Measurements from ENCODE around the gene SLC22A2. TPM values are rescaled to one million over a fixed set of nuclear protein-coding genes. Genes with fewer than 3 reads are reported as not detected.
"Not testable (repeated sequence)": the region's sequence is repeated elsewhere in the genome, so short reads cannot be mapped to it uniquely, and the experiment has no call there.

SLC22A2 gene
- not detected for total RNA-seq
- long read RNA-seq, result 0 reads

DNA sequence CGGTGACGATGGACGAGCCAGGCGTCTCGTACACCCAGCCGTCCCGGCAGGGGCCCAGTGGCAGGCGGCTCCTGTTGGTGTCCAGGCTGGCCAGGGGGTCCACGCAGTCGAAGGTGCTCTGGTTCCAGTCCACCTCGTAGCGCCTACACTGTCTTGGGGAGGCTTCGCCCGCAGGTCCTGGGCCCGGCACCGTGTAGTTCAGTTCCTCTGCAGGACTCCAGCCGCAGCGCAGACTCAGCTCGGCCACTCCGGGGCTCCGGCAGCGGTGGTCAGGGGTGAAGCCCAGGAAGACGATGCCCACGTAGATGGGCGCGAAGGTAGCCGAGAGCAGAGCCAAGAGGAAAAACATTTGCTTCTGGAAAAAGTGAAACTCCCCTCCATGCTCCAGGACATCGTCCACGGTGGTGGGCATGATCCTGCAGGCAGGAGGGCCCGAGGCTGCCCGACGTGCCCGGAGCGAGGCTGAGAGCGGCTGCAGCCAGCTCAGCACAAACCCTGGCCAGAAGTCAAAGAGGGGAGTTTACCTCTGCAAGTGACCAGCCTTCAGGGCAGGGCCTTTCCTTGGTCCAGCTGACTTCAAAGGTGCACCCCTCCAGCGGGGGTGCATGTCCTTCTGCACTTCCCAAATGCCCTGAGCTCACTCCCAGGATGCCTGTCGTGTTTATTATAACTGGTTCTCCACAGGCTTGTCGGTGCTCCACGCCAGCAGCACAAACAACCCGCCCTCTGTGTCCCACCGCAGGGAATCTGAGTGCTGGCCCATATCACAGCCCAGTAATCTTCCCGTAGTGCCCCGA, at the start of gene SLC22A2:
SLC22A2 (minus strand) TSS at position 476 of the 797 bp plus-strand sequence; CDS start at position 412, 64 bp downstream.
- TF ChIP-seq CTCF (IDR thresholded peaks at IDR 0.05; ENCODE audit: borderline replicate concordance), result no peak

GRCh38 chr6:160305926-160306713, 47.5 kb upstream of the SLC22A2 start:
- no peak for TF ChIP-seq CTCF (IDR thresholded peaks at IDR 0.05; ENCODE audit: borderline replicate concordance)
- intact Hi-C loops (cut with micrococcal nuclease), result no loop called here

More for the DNA sequence above, at the start of gene SLC22A2:
- Histone ChIP-seq H3K9me3 (replicated peaks) (no peaks in the 10 kb centered on the region), H3K27me3 (ENCODE audit: low read depth) (peaks cover 66% of the 10 kb centered on the region), H3K4me3 (no peak within 1 kb of the TSS), H3K27ac (replicated peaks) (no peak within 1 kb of the TSS), H3K4me1 (no peaks in the 10 kb centered on the region), H3K36me3 (no peaks in the 10 kb centered on the region)
- intact Hi-C loops (cut with micrococcal nuclease), result no loop called here
- no peak for DNase-seq

DNA sequence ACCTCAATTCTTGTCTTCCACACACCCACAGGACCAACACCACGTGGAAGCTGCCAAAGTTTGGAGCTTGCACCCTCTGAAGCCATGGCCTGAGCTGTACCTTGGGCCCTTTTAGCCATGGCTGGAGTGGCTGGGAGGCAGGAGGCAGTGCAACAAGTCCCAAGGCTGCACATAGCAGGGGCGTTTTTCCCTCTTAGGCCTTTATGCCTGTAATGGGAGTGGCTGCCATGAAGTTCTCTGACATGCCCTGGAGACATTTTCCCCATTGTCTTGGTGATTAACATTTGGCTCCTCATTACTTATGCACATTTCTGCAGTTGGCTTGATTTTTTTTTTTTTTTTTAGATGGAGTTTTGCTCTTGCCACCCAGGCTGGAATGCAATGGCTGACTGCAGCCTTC, 45.2 kb upstream of the SLC22A2 start:
- intact Hi-C loops (cut with micrococcal nuclease), result no loop called here
- DNase-seq, result no peak
- TF ChIP-seq CTCF (IDR thresholded peaks at IDR 0.05; ENCODE audit: borderline replicate concordance), result no peak
- H3K27ac ChIP-seq (replicated peaks), result no peak overlapping the region
- no peak overlapping the region for H3K4me3 ChIP-seq
- no peaks in the 10 kb centered on the region for H3K4me1 ChIP-seq
- peaks cover 8% of the 10 kb centered on the region for H3K9me3 ChIP-seq (replicated peaks)
- H3K27me3 ChIP-seq (ENCODE audit: low read depth), result peaks cover 7% of the 10 kb centered on the region
- H3K36me3 ChIP-seq, result no peaks in the 10 kb centered on the region

More at GRCh38 chr6:160305926-160306713, 47.5 kb upstream of the SLC22A2 start:
- no peak overlapping the region for H3K4me3 ChIP-seq
- DNase-seq, result no peak
- H3K9me3 ChIP-seq (replicated peaks), result peaks cover 31% of the 10 kb centered on the region
- H3K36me3 ChIP-seq, result no peaks in the 10 kb centered on the region
- no peaks in the 10 kb centered on the region for H3K4me1 ChIP-seq
- peaks cover 7% of the 10 kb centered on the region for H3K27me3 ChIP-seq (ENCODE audit: low read depth)
- H3K27ac ChIP-seq (replicated peaks), result no peak overlapping the region

DNA sequence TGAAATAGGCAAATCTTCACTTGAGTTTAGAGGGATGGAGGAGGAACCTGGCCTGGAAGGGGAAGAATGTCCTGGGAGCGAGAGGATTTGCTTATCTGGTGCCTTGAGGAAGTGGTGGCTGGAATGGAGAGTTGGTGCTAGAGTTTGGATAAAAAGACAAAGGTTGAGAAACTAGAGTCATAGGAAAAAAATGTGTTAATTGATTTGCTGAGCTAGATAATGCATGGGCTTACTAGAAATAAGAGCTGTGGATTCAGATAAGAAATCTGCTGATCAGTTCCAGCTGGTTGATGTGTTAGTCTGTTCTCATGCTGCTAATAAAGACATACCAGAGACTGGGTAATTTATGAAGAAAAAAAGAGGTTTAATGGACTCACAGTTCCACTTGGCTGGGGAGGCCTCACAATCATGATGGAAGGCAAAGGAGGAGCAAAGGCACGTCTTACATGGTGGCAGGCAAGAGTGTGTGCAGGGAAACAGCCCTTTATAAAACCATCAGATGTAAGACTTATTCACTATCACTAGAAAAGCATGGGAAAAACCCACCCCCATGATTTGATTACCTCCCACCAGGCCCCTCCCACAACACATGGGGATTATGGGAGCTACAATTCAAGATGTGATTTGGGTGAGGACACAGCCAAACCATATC, 43.9 kb upstream of the SLC22A2 start:
- H3K4me1 ChIP-seq; H3K27ac ChIP-seq (replicated peaks); H3K9me3 ChIP-seq (replicated peaks); H3K36me3 ChIP-seq; intact Hi-C loops (cut with micrococcal nuclease); DNase-seq; H3K4me3 ChIP-seq; H3K27me3 ChIP-seq (ENCODE audit: low read depth): not testable (repeated sequence)

GRCh38 chr6:160301339-160301738, 42.7 kb upstream of the SLC22A2 start:
- DNase-seq, result no peak
- no peak overlapping the region for H3K4me3 ChIP-seq
- no peak for TF ChIP-seq CTCF (IDR thresholded peaks at IDR 0.05; ENCODE audit: borderline replicate concordance)
- intact Hi-C loops (cut with micrococcal nuclease), result no loop called here
- H3K27ac ChIP-seq (replicated peaks), result no peak overlapping the region
- no peaks in the 10 kb centered on the region for H3K36me3 ChIP-seq
- H3K27me3 ChIP-seq (ENCODE audit: low read depth), result peaks cover 13% of the 10 kb centered on the region
- H3K9me3 ChIP-seq (replicated peaks), result no peaks in the 10 kb centered on the region
- H3K4me1 ChIP-seq, result no peaks in the 10 kb centered on the region
